Stimulated activated naive CD8-positive, alpha-beta T cell treated with anti-CD3 and anti-CD28 coated beads, Interleukin-15, Interleukin-2, amounts not matched to agents 100 ng/mL and 50 ng/mL, for 24 hours (primary cell): ENCODE measurements around the gene CHAMP1.
"Not testable (repeated sequence)": the region's sequence is repeated elsewhere in the genome, so short reads cannot be mapped to it uniquely, and the experiment has no call there.

Experiments
- H3K27ac Mint-ChIP-seq: one replicate; pipeline ENCODE4 v1.8.0; 2021; ENCODE audit warnings: mild to moderate bottlenecking, mixed read lengths
- H3K27me3 Mint-ChIP-seq: one replicate; pipeline ENCODE4 v1.8.0; 2021; ENCODE audit warnings: mixed read lengths
- H3K36me3 Mint-ChIP-seq: one replicate; pipeline ENCODE4 v1.8.0; 2021; ENCODE audit warnings: low read depth, mixed read lengths
- H3K4me1 Mint-ChIP-seq: one replicate; pipeline ENCODE4 v1.8.0; 2021; ENCODE audit warnings: low read depth, mixed read lengths
- H3K4me3 Mint-ChIP-seq: one replicate; pipeline ENCODE4 v1.8.0; 2021; ENCODE audit warnings: mild to moderate bottlenecking, mixed read lengths
- H3K9me3 Mint-ChIP-seq: one replicate; pipeline ENCODE4 v1.8.0; 2021; ENCODE audit warnings: mixed read lengths

The CHAMP1 gene

GRCh38 chr13:114313061-114313860 lies 1.0 kb upstream of the CHAMP1 start:
- H3K36me3 Mint-ChIP-seq, result peaks cover 17% of the 10 kb centered on the region
- peak overlapping the region; percentile 90 for H3K27ac Mint-ChIP-seq
- H3K27me3 Mint-ChIP-seq, result no peaks in the 10 kb centered on the region
- H3K4me1 Mint-ChIP-seq, result peaks cover 45% of the 10 kb centered on the region
- peak overlapping the region; percentile 89 for H3K4me3 Mint-ChIP-seq
- H3K9me3 Mint-ChIP-seq, result no peaks in the 10 kb centered on the region

- Mint-ChIP-seq H3K4me1 (peaks cover 65% of the 10 kb centered on the region), H3K27ac (peak overlapping the region; percentile 84), H3K9me3 (no peaks in the 10 kb centered on the region), H3K27me3 (no peaks in the 10 kb centered on the region), H3K36me3 (peaks cover 27% of the 10 kb centered on the region), H3K4me3 (peak overlapping the region; percentile 92)
Measured at GRCh38 chr13:114315074-114315785, 927 bp downstream of the CHAMP1 start.

GRCh38 chr13:114318624-114319023 lies 4.3 kb downstream of the CHAMP1 start:
- Mint-ChIP-seq H3K9me3 (no peaks in the 10 kb centered on the region), H3K36me3 (peaks cover 57% of the 10 kb centered on the region), H3K4me3 (no peak overlapping the region), H3K27ac (no peak overlapping the region), H3K27me3 (no peaks in the 10 kb centered on the region), H3K4me1 (peaks cover 65% of the 10 kb centered on the region)

DNA sequence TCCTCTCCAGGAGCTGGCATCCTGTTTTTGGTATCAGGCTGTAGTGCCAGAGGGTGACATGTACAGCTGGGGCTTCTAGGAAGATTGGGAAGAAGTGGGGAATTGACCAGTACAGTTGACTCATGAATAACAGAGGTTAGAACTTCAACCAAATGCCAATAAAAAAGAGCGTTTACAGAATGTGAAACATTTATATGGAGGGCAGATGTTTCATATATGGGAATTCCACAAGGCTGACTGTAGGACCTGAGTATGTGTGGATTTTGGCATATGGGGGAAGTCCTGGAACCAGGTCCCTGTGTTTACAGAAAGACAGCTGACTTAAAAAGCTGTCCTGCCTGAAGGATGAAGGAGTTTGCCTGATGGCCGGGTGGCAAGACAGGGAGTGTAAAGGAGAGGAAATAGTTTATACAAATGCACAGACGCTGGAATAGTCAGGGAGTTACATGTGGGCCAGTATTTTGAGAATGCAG lies 5.2 kb downstream of the CHAMP1 start:
- Mint-ChIP-seq H3K36me3 (peaks cover 66% of the 10 kb centered on the region), H3K27me3 (no peaks in the 10 kb centered on the region), H3K27ac (peak overlapping the region; percentile 66), H3K9me3 (no peaks in the 10 kb centered on the region), H3K4me3 (no peak overlapping the region), H3K4me1 (peaks cover 70% of the 10 kb centered on the region)

GRCh38 chr13:114320065-114320464 lies 5.8 kb downstream of the CHAMP1 start:
- Mint-ChIP-seq H3K4me1 (peaks cover 70% of the 10 kb centered on the region), H3K27ac (peak overlapping the region; percentile 66), H3K27me3 (no peaks in the 10 kb centered on the region), H3K36me3 (peaks cover 68% of the 10 kb centered on the region), H3K9me3 (no peaks in the 10 kb centered on the region), H3K4me3 (no peak overlapping the region)

DNA sequence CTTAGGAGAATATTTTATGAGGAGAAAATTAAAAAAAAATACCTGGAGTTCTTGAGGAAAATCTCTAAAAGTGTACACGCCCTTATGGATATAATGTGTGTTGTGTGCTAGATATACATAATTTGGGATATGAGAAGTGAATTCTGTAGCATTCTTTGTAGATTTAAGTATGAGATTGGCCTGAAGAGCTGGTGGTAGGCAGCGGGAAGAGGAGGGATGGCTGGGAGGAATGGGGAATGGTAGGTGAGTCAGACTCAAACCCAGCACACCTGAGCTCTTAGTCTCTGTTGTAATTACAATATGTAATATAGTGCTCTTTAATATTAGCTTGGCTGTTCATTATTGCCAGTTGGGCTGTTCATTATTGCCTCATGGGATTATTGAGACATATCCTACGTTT lies 7.0 kb downstream of the CHAMP1 start:
- Mint-ChIP-seq H3K4me1 (peaks cover 70% of the 10 kb centered on the region), H3K36me3 (peaks cover 73% of the 10 kb centered on the region), H3K4me3 (no peak overlapping the region), H3K27me3 (no peaks in the 10 kb centered on the region), H3K27ac (no peak overlapping the region), H3K9me3 (no peaks in the 10 kb centered on the region)

GRCh38 chr13:114323349-114323748 lies 9.0 kb downstream of the CHAMP1 start:
- peaks cover 55% of the 10 kb centered on the region for H3K4me1 Mint-ChIP-seq
- H3K27ac Mint-ChIP-seq, result no peak overlapping the region
- H3K36me3 Mint-ChIP-seq, result peaks cover 86% of the 10 kb centered on the region
- no peaks in the 10 kb centered on the region for H3K9me3 Mint-ChIP-seq
- no peak overlapping the region for H3K4me3 Mint-ChIP-seq
- no peaks in the 10 kb centered on the region for H3K27me3 Mint-ChIP-seq

DNA sequence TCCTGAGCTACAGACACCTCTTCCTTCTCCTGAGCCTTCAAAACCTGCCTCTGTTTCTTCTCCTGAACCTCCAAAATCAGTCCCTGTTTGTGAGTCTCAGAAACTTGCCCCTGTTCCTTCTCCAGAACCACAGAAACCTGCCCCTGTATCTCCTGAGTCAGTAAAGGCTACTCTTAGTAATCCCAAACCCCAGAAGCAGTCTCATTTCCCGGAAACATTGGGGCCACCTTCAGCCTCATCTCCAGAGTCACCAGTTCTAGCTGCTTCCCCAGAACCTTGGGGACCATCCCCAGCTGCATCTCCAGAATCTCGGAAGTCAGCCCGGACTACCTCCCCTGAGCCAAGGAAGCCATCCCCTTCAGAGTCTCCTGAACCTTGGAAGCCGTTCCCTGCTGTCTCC lies 10.0 kb downstream of the CHAMP1 start:
- Mint-ChIP-seq H3K4me3 (no peak overlapping the region), H3K9me3 (no peaks in the 10 kb centered on the region), H3K4me1 (peaks cover 45% of the 10 kb centered on the region), H3K27ac (peak overlapping the region; percentile 39), H3K27me3 (no peaks in the 10 kb centered on the region), H3K36me3 (peaks cover 90% of the 10 kb centered on the region)

DNA sequence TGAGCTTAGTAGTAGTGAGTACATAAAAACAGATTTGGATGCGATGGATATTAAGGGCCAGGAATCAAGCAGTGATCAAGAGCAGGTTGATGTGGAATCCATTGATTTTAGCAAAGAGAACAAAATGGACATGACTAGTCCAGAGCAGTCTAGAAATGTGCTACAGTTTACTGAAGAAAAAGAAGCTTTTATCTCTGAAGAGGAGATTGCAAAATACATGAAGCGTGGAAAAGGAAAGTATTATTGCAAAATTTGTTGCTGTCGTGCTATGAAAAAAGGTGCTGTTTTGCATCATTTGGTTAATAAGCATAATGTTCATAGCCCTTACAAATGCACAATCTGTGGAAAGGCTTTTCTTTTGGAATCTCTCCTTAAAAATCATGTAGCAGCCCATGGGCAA lies 11.4 kb downstream of the CHAMP1 start:
- H3K4me1 Mint-ChIP-seq, result peaks cover 33% of the 10 kb centered on the region
- H3K36me3 Mint-ChIP-seq, result peaks cover 80% of the 10 kb centered on the region
- H3K4me3 Mint-ChIP-seq, result no peak overlapping the region
- H3K27ac Mint-ChIP-seq, result no peak overlapping the region
- H3K27me3 Mint-ChIP-seq, result no peaks in the 10 kb centered on the region
- H3K9me3 Mint-ChIP-seq, result no peaks in the 10 kb centered on the region

DNA sequence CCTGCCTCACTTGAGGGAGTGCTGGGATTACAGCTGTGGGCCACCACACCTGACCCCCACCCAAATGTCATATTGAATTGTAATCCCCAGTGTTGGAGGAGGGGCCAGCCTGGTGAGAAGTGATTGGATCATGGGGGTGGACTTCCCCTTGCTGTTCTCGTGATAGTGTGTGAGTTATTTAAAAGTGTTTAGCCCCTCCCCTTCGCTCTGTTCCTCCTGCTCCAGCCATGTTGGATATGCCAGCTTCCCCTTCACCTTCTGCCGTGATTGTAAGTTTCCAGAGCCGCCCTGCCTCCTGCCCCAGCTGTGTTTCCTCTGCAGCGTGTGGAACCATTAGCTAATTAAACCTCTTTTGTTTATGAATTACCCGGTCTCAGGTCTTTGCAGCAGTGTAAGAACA lies 13.7 kb downstream of the CHAMP1 start:
- no peak overlapping the region for H3K27ac Mint-ChIP-seq
- peaks cover 59% of the 10 kb centered on the region for H3K36me3 Mint-ChIP-seq
- H3K4me1 Mint-ChIP-seq, result peaks cover 28% of the 10 kb centered on the region
- no peaks in the 10 kb centered on the region for H3K27me3 Mint-ChIP-seq
- H3K4me3 Mint-ChIP-seq, result no peak overlapping the region
- H3K9me3 Mint-ChIP-seq, result no peaks in the 10 kb centered on the region

- Mint-ChIP-seq H3K4me3 (no peak overlapping the region), H3K36me3 (peaks cover 55% of the 10 kb centered on the region), H3K4me1 (peaks cover 29% of the 10 kb centered on the region), H3K27me3 (no peaks in the 10 kb centered on the region), H3K9me3 (no peaks in the 10 kb centered on the region), H3K27ac (no peak overlapping the region)
Measured at GRCh38 chr13:114328595-114328994, 14.3 kb downstream of the CHAMP1 start.

DNA sequence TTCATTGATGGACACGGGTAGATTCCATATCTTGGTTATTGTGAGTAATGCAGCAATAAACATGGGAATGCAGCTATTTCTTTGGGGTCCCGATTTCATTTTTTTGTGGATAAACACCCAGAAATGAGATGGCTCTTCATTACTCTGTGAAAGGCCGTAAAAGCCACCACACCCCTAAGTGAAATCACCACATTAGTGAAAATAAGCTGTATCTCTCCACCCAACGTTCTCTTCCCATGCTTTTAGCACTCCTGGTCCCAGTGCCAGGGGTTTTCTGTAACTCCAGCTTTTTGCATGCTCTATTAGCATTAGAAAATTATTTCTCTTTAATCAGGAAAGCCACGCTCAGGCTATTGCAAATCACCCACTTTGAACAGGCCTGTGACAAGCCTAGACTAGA lies 15.8 kb downstream of the CHAMP1 start:
- H3K4me3 Mint-ChIP-seq, result no peak overlapping the region
- no peaks in the 10 kb centered on the region for H3K9me3 Mint-ChIP-seq
- peaks cover 30% of the 10 kb centered on the region for H3K4me1 Mint-ChIP-seq

DNA sequence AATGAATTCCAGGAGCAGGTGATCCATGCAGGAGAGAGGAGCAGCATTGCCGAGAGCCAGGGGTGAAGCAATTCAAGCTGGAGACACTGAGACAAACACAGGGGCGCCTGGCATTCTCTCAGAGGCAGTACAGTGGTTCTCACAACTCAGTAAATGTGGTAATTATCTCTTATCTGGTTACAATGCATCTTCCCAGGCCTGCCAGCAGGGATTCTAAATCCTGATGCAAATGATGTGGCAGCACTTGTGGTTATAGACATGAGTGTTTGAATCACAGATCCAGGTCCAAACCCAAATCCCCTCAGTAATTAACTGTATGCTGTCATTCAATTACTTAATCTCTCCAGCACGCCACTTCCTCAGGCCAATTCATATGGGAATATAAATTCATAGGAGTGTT lies 19.6 kb downstream of the CHAMP1 start:
- not testable (repeated sequence) for H3K27ac Mint-ChIP-seq, H3K27me3 Mint-ChIP-seq, H3K36me3 Mint-ChIP-seq, H3K4me3 Mint-ChIP-seq, H3K9me3 Mint-ChIP-seq
- peaks cover 18% of the 10 kb centered on the region for H3K4me1 Mint-ChIP-seq

More for the DNA sequence above, 15.8 kb downstream of the CHAMP1 start:
- H3K36me3 Mint-ChIP-seq, result peaks cover 40% of the 10 kb centered on the region
- H3K27me3 Mint-ChIP-seq, result peaks cover 1% of the 10 kb centered on the region
- H3K27ac Mint-ChIP-seq, result no peak overlapping the region

- H3K36me3 Mint-ChIP-seq, result peaks cover 1% of the 10 kb centered on the region
- H3K4me1 Mint-ChIP-seq, result peaks cover 22% of the 10 kb centered on the region
- no peaks in the 10 kb centered on the region for H3K9me3 Mint-ChIP-seq
- peaks cover 10% of the 10 kb centered on the region for H3K27me3 Mint-ChIP-seq
- no peak overlapping the region for H3K4me3 Mint-ChIP-seq
- no peak overlapping the region for H3K27ac Mint-ChIP-seq
Measured at GRCh38 chr13:114334305-114335053, 20.2 kb downstream of the CHAMP1 start.

- H3K27ac Mint-ChIP-seq, H3K9me3 Mint-ChIP-seq, H3K36me3 Mint-ChIP-seq, H3K27me3 Mint-ChIP-seq, H3K4me3 Mint-ChIP-seq: not testable (repeated sequence)
- peaks cover 40% of the 10 kb centered on the region for H3K4me1 Mint-ChIP-seq
Measured at GRCh38 chr13:114336457-114336856, 22.2 kb downstream of the CHAMP1 start.
